Measurements from ENCODE around the gene WNT7A.

DNA sequence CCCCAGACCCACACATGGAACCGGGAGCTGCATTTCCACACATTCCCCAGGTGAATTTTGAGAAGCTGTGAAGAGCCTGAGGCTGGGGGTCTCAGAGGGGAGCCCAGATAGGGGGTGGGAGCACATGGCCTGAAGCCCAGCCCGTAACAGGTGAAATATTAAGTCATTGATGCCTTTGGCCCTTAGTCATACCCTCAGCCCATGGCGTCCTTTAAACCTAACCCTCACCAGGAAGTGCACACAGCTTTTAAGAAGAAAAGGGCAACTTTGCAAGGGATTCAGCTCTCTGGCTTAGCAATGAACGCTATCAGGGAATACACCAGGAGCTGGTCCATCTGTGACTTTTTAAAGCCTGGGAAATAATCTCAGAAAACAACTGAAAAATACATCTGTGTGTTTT, 40.6 kb downstream of the WNT7A start:
- TF ChIP-seq, protein P1, sequence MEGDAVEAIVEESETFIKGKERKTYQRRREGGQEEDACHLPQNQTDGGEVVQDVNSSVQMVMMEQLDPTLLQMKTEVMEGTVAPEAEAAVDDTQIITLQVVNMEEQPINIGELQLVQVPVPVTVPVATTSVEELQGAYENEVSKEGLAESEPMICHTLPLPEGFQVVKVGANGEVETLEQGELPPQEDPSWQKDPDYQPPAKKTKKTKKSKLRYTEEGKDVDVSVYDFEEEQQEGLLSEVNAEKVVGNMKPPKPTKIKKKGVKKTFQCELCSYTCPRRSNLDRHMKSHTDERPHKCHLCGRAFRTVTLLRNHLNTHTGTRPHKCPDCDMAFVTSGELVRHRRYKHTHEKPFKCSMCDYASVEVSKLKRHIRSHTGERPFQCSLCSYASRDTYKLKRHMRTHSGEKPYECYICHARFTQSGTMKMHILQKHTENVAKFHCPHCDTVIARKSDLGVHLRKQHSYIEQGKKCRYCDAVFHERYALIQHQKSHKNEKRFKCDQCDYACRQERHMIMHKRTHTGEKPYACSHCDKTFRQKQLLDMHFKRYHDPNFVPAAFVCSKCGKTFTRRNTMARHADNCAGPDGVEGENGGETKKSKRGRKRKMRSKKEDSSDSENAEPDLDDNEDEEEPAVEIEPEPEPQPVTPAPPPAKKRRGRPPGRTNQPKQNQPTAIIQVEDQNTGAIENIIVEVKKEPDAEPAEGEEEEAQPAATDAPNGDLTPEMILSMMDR (IDR thresholded peaks at IDR 0.05; ENCODE audit: low read depth, low read length, missing input control): no peak
- no peak for TF ChIP-seq SP1 (IDR thresholded peaks at IDR 0.05)
- TF ChIP-seq, protein P2, sequence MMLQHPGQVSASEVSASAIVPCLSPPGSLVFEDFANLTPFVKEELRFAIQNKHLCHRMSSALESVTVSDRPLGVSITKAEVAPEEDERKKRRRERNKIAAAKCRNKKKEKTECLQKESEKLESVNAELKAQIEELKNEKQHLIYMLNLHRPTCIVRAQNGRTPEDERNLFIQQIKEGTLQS (IDR thresholded peaks at IDR 0.05): no peak

Measured in liver (tissue), 3 donors.